Esophagus muscularis mucosa (tissue), 4 donors: ENCODE data around the gene DCTN3. TPM values are rescaled to one million over a fixed set of nuclear protein-coding genes. Genes with fewer than 3 reads are reported as not detected.
A peak's percentile ranks its signal among the peaks of the same experiment; 100 is the strongest.

Source experiments
- DNase-seq: peaks from one replicate; pipeline ENCODE4 v3.0.0-alpha.2; 2017; ENCODE audit errors: extremely low spot score
- H3K27ac ChIP-seq, 4 donors: fragments of 200-600 bp; sonication (generic); replicated peaks in 1 of 4; 1 replicate in 3 of 4; 2 replicates in 1 of 4; pipeline ENCODE4 v1.5.1; 2016 to 2019; ENCODE audit warnings: mild to moderate bottlenecking in 1 of 4
- H3K27me3 ChIP-seq, 4 donors: fragments of 200-600 bp; sonication (generic); one replicate each; pipeline versions ENCODE4 v1.5.1 to v1.6.0; 2016 to 2019
- H3K36me3 ChIP-seq, 4 donors: fragments of 200-600 bp; sonication (generic); one replicate each; pipeline ENCODE4 v1.5.1; 2016 to 2019
- H3K4me1 ChIP-seq, 4 donors: fragments of 200-600 bp; sonication (generic); one replicate each; pipeline ENCODE4 v1.5.1; 2016 to 2019
- H3K4me3 ChIP-seq, 4 donors: fragments of 200-600 bp; sonication (generic); 1 replicate in 2 of 4; 2 replicates in 2 of 4; pipeline ENCODE4 v1.5.1; 2016 to 2019; ENCODE audit warnings: mild to moderate bottlenecking in 4 of 4, moderate library complexity in 1 of 4
- H3K9me3 ChIP-seq, 4 donors: fragments of 200-600 bp; sonication (generic); 1 replicate in 3 of 4; 2 replicates in 1 of 4; pipeline ENCODE4 v1.5.1; 2016 to 2019
- CTCF ChIP-seq, 3 experiments: fragments of 200-600 bp in 2 of 3; fragments of 450-650 bp in 1 of 3; sonication (generic) in 2 of 3; IDR thresholded peaks; one replicate each; pipeline ENCODE4 v1.5.1; 2017 to 2019; ENCODE audit warnings: antibody characterized with exemption in 3 of 3, mild to moderate bottlenecking in 2 of 3, moderate library complexity in 1 of 3
- EP300 ChIP-seq: sonication (generic); formaldehyde crosslinking; IDR thresholded peaks from one replicate; pipeline ENCODE4 v1.6.1; 2017; ENCODE audit warnings: antibody characterized with exemption
- POLR2A ChIP-seq: fragments of 450-650 bp; IDR thresholded peaks from one replicate; pipeline ENCODE4 v1.6.1; 2017; ENCODE audit warnings: antibody characterized with exemption, moderate library complexity, mild to moderate bottlenecking, low read depth
- POLR2AphosphoS5 ChIP-seq, 2 donors: sonication (generic); formaldehyde crosslinking; IDR thresholded peaks; one replicate each; pipeline ENCODE4 v1.6.1; 2017; ENCODE audit warnings: antibody characterized with exemption in 2 of 2
- WGBS: methylation state at CpG from one replicate; pipeline ENCODE4 v1.1.5; 2018; 5-methylcytosine and 5-hydroxymethylcytosine counted together
- intact Hi-C: fragments of 100-400 bp; cut with DNase I; formaldehyde crosslinking; loops from one replicate; pipeline ENCODE4 v1.15.1; 2023
- total RNA-seq, 4 donors: library from RNA; depleted of rRNA; stranded (reverse); fragments of >200 nt; gene quantifications; one replicate each; pipeline versions ENCODE4 v1.1.0 to v1.2.1, GENCODE V29; 2016

The DCTN3 gene
- total RNA-seq, 4 donors from 2014 or later, result 104 to 129 (median 113) TPM

GRCh38 chr9:34636791-34637355, 16.6 kb upstream of the DCTN3 start:
- Histone ChIP-seq H3K9me3 (peaks cover 0 to 3% (median 0%) of the 10 kb centered on the region in 4 donors), H3K36me3 (peaks cover 0 to 14% (median 12%) of the 10 kb centered on the region in 4 donors), H3K27ac (peak overlapping the region; percentile 81 to 89 (median 84)), H3K4me3 (peak overlapping the region; percentile 69 to 92 (median 75)), H3K27me3 (peaks cover 0 to 4% (median 0%) of the 10 kb centered on the region in 4 donors), H3K4me1 (peaks cover 23 to 36% (median 34%) of the 10 kb centered on the region in 4 donors)
- intact Hi-C loops, result no loop called here
- no peak for DNase-seq
- TF ChIP-seq POLR2A, result no peak
- TF ChIP-seq POLR2AphosphoS5 (IDR thresholded peaks at IDR 0.05), result no peak
- TF ChIP-seq EP300, result no peak
- TF ChIP-seq CTCF (IDR thresholded peaks at IDR 0.05), result no peak
- 25% methylated on average over 3 of the region's 23 CpGs for WGBS

- TF ChIP-seq POLR2AphosphoS5 (IDR thresholded peaks at IDR 0.05) (no peak), POLR2A (no peak), CTCF (IDR thresholded peaks at IDR 0.05) (no peak), EP300 (no peak)
- H3K27me3 ChIP-seq, result peaks cover 0 to 4% (median under 1%) of the 10 kb centered on the region in 4 donors
- no peak for DNase-seq
- no peak overlapping the region for H3K27ac ChIP-seq
- H3K4me1 ChIP-seq, result peaks cover 23 to 36% (median 34%) of the 10 kb centered on the region in 4 donors
- WGBS, result 91% methylated on average over 14 of the region's 14 CpGs
- H3K9me3 ChIP-seq, result peaks cover 0 to 3% (median 0%) of the 10 kb centered on the region in 4 donors
- peaks cover 0 to 14% (median 12%) of the 10 kb centered on the region in 4 donors for H3K36me3 ChIP-seq
- intact Hi-C loops, result loop anchor here (2.0 kb wide), 1 partner anchor 21 kb away; no protein-coding TSS in a partner anchor
- no peak overlapping the region for H3K4me3 ChIP-seq
These were observed 15.3 kb upstream of the DCTN3 start for GRCh38 chr9:34635556-34635955.

- no peak overlapping the region for H3K27ac ChIP-seq
- peaks cover 0 to 14% (median 12%) of the 10 kb centered on the region in 4 donors for H3K36me3 ChIP-seq
- H3K9me3 ChIP-seq, result peaks cover 0 to 3% (median 0%) of the 10 kb centered on the region in 4 donors
- peaks cover 0 to 9% (median 3%) of the 10 kb centered on the region in 4 donors for H3K27me3 ChIP-seq
- H3K4me3 ChIP-seq, result no peak overlapping the region
- intact Hi-C loops, result loop anchor here (2.0 to 5.0 kb wide), 2 partner anchors 20 to 68 kb away; no protein-coding TSS in a partner anchor
- H3K4me1 ChIP-seq, result peaks cover 23 to 36% (median 34%) of the 10 kb centered on the region in 4 donors
- TF ChIP-seq POLR2AphosphoS5 (IDR thresholded peaks at IDR 0.05) (no peak), POLR2A (no peak), CTCF (IDR thresholded peaks at IDR 0.05) (no peak), EP300 (no peak)
- no peak for DNase-seq
- WGBS, result 85% methylated on average over 3 of the region's 3 CpGs
These were observed 14.4 kb upstream of the DCTN3 start for GRCh38 chr9:34634551-34635248.

- Histone ChIP-seq H3K4me1 (peaks cover 23 to 42% (median 40%) of the 10 kb centered on the region in 4 donors), H3K27me3 (peaks cover 0 to 16% (median 6%) of the 10 kb centered on the region in 4 donors), H3K36me3 (peaks cover 0 to 14% (median 12%) of the 10 kb centered on the region in 4 donors), H3K27ac (no peak overlapping the region), H3K4me3 (no peak overlapping the region), H3K9me3 (peaks cover 0 to 3% (median 0%) of the 10 kb centered on the region in 4 donors)
- intact Hi-C loops, result loop anchor here (2.0 to 5.0 kb wide), 2 partner anchors 19 to 68 kb away; no protein-coding TSS in a partner anchor
- DNase-seq, result no peak
- 17% methylated on average over 3 of the region's 3 CpGs for WGBS
- no peak for TF ChIP-seq POLR2A
- TF ChIP-seq EP300, result no peak
- TF ChIP-seq CTCF (IDR thresholded peaks at IDR 0.05), result peak; percentile 82 to 84 (median 84)
- TF ChIP-seq POLR2AphosphoS5 (IDR thresholded peaks at IDR 0.05), result peak in 1 of 2 donors; percentile 33
These were observed 13.7 kb upstream of the DCTN3 start for GRCh38 chr9:34633851-34634550.
